Measurements from ENCODE around the gene TMEM156.
"Not testable (repeated sequence)": the region's sequence is repeated elsewhere in the genome, so short reads cannot be mapped to it uniquely, and the experiment has no call there.

The TMEM156 gene

GRCh38 chr4:38990241-38990640, 42.0 kb downstream of the TMEM156 start:
- no peak for DNase-seq (ENCODE audit: low spot score)

- no peak for DNase-seq (ENCODE audit: low spot score)
These were observed 42.7 kb downstream of the TMEM156 start for GRCh38 chr4:38989487-38989886.

- DNase-seq (ENCODE audit: low spot score): not testable (repeated sequence)
These were observed 43.9 kb downstream of the TMEM156 start for GRCh38 chr4:38988353-38988752.

DNA sequence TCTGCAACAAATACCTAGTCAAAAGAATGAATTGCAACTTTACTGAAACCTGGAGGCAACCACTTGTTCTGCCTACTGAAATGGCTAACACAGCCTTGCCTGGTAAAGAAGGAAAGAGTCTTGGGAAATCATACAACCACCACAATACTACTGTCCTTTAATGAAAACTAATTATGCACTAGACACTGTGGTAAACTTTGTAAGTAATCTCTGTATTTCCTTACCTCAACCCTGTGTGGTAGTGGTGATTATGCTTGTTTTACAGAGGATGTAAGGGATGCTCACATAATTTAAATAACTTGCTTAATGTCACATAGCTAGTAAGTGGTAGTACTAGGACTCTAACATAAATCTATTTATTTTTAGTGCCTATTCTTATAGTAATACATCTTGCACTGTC, 44.7 kb downstream of the TMEM156 start:
- no peak for DNase-seq (ENCODE audit: low spot score)

DNA sequence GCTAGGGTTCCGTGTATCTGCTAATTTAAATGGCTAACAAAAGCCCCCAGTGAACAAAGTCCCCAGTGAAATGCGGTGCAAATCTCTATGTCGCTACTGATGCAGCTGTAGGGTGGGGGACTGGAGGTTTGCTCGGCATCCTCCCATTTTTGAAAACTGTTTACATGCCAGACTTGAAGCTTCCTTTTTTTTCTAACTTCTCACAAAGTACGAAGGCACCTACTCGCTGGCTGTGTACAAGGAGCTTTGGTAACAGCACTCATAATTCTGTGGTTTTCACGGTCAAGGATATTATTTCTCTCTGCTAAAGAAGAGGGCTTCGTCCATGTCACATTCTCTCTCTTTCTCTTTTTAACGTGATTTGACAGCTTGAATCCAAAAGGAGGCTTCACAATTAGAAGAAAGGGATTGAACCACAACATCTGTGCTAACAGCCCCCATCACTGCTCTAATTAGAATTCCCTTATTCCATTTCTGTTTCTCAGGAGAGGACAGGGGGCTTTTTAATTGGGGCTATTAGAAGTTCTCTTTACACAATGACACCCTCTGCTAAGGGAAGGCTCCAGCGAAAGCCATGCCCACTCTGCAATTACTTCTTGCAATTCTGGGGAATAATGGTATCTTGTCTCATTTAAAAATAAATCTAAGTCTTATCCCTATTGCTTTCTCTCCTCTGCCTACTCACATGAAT, 46.7 kb downstream of the TMEM156 start:
- DNase-seq (ENCODE audit: low spot score): no peak

DNA sequence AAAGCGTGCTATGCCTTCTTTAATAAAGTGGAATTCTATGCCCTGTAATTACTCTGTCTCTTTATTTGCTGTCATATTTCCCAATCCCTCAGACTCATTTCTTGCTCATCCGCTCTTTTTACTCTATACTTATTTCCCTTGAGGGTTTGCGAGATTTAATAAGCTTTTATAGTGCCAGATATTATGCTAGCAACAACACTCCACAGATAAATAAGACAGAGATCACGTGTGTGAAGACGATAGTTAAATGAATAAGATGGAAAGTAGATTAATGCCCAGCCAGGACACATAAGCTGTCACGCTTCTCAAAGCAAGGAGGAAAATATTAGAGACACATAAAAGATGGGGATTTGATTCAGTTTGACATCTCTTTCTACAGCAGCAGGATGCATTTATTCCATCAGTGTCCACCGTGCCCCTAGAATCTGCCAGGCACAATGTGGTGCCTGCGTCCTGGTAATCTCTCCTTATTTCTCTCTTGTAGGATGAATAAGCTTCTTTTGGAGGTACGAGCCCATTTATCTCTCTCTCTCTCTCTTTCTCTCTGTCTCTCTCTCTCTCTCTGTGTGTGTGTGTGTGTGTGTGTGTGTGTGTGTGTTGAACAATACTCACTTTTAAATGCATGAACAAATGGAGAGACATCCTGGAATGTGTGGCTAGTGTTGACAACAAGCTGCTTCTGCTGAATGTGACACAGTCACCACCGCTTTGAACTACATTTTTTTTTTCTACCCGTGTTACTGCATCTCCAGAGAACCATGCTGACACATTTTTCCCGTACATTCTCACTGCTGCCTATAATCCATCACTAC, 48.2 kb downstream of the TMEM156 start:
- no peak for DNase-seq (ENCODE audit: low spot score)

GRCh38 chr4:38983291-38983690, 48.9 kb downstream of the TMEM156 start:
- no peak for DNase-seq (ENCODE audit: low spot score)

- no peak for DNase-seq (ENCODE audit: low spot score)
These were observed 49.7 kb downstream of the TMEM156 start for GRCh38 chr4:38982361-38983095.

DNA sequence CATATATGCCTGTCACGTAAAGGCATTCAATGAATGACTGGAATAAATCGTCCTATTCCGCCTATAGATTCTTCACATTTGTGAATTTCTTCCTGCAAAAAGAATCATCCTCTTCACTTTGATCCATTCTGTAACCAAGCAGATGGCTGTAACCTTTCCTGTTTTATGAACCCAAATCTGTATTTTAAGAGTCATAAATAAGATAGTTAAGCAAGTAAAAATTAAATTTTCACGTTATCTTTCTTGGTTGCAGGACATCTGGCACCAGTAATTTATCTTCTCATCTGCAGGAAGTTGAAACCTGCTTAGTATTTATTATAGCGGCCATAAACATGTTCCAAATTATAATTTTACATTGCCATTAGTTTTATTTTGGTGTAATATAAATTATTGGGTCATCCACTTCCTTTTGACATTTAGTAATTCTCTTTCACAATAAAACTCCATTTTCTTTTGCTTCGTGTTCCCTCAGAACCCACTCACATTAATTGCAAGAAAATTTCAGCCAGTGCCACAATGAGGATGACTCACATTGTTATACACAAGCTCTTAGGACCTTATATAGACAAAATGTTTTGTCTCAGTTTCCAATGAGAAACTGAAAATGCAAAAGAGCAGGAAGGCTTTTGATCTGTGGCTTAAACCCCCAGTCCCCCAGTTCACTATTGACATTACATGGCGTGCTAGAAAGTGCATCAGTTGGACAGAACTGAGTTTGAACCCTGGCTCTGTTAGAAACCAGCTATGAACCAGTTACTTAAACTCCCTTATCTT, 51.1 kb downstream of the TMEM156 start:
- no peak for DNase-seq (ENCODE audit: low spot score)

DNA sequence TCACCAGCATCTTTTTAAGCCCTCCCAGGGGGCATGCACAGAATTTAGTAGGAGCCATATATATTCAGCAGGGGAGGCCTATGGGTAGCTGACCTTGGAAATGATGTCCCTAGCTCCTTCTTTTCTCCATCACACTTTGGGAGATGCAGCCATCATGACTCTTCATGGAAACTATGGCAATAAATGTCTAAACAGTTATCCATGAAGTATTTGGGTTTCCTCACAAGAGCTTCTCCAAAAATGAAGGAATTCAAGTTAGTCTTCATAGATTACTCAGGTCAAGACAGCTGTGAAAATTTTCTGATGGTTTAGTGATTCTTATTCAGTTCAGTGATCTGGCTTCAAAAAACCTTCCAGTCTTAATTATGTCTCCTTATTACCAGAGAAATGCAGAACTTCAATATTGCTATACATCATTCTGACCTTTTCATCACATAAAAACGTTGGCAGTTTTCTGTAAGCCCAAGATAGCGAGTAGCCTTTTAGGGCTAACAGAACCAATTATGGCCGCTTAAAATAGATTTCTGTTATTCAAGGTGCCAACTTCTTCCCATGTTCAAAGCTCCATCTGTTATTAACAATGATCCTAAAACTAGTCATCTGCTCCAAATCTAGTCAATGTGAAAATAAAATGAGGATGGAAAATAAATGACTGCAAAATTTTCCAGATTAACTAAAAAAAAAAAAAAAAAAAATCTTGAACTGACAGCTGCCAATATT, 52.5 kb downstream of the TMEM156 start:
- DNase-seq (ENCODE audit: low spot score): no peak

- DNase-seq (ENCODE audit: low spot score): no peak
These were observed 53.1 kb downstream of the TMEM156 start for GRCh38 chr4:38979081-38979480.

DNA sequence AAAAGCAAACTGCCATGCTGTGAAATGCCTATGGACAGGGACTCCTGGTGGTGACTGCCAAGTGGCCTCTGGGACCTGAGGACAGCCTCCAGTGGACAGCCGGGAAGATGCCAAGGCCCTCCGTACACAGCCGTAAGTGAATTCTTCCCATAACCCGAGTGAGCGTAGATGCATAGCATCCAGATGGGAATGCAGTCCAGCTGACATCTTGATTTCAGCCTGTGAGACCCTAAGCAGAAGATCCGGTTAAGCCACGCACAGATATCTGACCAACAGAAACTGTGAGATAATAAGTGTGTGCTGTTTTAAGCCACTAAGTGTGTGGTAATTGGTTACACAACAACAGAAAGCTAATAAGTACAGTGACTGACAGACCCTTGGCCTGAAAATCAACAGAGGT, 55.9 kb downstream of the TMEM156 start:
- no peak for DNase-seq (ENCODE audit: low spot score)

DNA sequence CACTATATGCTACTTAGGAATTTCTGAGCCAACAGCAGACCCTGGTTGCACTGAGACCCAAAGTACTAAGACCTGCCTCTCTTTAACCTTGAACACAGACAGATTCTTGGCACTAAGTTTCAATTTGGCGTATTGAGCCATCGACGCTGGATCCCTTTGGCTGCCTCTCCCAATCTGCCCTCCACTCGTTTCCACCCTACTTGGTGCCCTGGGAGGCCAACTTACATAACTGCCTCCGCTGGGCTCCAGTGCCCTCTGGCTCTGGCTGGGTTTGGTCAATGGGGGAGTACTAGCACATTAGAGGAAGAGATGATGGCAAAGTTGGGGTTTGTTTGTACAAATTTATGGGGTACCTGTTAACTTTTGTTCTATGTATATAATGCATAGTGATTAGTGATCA, 63.5 kb downstream of the TMEM156 start:
- DNase-seq (ENCODE audit: low spot score): no peak

GRCh38 chr4:38967260-38968095, 64.7 kb downstream of the TMEM156 start:
- DNase-seq (ENCODE audit: low spot score): no peak

DNA sequence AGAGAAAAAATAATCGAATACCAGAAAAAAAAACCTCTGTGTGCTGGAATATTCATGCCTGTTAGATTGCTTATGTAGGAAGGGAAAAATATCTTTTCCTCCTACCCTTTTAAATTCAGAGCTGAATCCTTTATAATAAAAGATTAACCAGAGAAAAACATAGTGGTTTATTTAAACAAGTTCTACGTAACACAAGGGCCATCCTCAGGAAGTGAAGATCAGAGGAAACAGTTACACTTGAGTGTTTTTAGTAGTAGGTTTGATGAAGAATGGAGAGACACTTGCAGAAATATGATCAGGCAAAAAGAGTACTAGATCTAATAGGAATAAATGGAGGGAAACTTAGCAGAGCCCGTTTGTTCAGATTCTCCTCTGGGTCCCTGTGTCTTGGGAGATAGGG, 66.3 kb downstream of the TMEM156 start:
- no peak for DNase-seq (ENCODE audit: low spot score)

- no peak for DNase-seq (ENCODE audit: low spot score)
These were observed 67.0 kb downstream of the TMEM156 start for GRCh38 chr4:38964942-38965775.

DNA sequence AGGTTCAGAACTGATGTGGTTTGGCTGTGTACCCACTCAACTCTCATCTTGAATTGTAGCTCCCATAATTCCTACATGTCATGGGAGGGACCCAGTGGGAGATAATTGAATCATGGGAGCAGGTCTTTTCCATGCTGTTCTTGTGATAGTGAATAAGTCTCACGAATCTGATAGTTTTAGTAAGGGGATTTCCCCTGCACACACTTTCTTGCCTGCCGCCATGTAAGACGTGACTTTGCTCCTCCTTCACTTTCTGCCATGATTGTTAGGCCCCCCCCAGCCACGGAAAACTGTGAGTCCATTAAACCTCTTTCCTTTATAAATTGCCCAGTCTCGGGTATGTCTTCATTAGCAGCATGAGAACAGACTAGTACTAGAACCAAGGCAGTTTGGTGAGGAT, 73.0 kb downstream of the TMEM156 start:
- not testable (repeated sequence) for DNase-seq (ENCODE audit: low spot score)

DNA sequence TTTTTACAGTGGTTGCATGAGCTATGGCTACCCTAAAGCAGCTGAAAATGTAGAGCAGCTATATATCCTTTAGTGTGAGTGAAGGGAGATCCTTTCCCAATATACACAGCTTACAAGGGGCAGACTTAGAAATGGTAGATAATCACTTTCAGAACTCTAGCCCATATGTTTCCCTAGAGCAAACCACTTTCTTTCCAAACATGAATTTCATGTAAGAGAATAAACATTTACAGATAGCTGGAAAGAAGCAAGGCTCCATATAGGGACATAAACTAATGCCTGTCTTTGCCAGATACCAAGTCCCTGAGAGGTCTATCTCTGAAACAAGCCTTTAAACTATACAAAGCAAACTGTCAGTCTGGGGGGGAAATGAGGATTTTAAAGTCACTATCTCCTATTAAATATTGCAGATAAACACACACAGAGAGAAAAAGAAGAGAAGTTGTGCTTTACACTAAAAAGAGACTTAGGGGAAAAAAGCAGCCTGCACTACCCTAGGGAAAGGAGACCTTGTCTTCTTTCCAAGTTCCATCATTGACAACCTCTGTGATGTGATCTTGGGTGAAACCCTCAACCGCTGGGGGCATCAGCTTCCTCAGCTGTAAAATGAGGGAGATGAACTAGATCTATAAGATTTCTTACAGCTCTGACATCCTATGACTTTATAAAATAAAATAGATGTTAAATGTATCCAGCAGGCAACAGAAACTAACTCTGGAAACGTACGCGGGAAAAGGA, 73.6 kb downstream of the TMEM156 start:
- no peak for DNase-seq (ENCODE audit: low spot score)

DNA sequence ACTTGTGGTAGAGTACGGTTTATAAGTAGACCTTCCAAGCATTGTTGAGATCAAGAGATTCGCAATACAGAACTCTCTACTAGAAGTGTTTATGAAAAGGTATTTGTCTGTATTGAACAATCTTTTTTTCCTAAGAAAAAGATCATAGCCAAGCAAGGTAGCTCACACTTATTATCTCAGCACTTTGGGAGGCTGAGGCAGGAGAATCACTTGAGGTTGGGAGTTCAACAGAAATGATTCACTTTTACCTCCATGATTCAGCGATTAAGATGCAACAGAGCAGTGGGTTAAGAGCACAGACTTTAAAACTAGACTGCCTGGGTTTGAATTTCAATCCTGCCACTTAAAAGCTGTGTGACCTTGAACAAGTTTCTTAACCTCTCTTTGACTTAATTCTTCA, 74.3 kb downstream of the TMEM156 start:
- DNase-seq (ENCODE audit: low spot score): no peak

Data from NAMALWA (cell line).